Tongue (tissue), 2 donors: ENCODE data around the gene NPIPB2. TPM values are rescaled to one million over a fixed set of nuclear protein-coding genes. Genes with fewer than 3 reads are reported as not detected.
"Not testable (repeated sequence)": the region's sequence is repeated elsewhere in the genome, so short reads cannot be mapped to it uniquely, and the experiment has no call there.

Experiments used
- DNase-seq: peaks from one replicate; pipeline ENCODE4 v3.0.0-alpha.2; 2015
- total RNA-seq: library from RNA; depleted of rRNA; stranded (reverse); fragments of >200 nt; gene quantifications from one replicate; pipeline ENCODE4 v1.2.3, GENCODE V29; 2014

Gene NPIPB2
- total RNA-seq, 1 donor from 2014 or later = 7.0 TPM

DNA sequence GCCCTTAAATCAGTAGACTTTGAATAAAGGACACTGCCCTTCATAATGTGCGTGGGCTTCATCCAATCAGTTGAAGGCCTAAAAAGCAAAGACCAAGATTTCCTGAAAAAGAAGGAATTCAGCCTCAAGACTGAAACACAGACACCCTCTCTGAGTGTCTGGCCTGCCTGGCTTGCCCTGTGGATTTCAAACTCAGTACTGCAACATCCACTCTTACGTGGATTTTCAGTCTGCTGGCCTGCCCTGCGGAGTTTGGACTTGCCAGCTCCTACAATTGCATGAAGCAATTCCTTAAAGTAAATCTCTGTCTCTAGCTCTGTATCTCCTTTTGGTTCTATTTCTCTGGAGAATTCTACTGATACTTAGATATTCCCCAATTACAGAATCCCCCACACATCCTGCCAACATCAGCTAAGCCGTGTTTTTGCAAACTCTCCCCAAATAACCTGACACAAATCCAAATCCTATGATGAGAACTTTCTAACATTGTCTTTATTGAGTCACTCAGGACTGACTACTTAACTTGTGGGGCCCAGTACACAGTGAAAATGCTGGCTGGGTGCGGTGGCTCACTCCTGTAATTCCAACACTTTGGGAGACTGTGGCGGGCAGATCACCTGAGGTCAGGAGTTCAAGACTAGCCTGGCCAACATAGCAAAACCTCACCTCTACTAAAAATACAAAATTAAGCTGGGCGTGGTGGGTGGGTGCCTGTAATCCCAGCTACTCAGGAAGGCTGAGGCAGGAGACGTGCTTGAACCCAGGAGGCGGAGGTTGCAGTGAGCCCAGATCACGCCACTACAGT lies 15.9 kb upstream of the NPIPB2 start:
- no peak for DNase-seq

DNA sequence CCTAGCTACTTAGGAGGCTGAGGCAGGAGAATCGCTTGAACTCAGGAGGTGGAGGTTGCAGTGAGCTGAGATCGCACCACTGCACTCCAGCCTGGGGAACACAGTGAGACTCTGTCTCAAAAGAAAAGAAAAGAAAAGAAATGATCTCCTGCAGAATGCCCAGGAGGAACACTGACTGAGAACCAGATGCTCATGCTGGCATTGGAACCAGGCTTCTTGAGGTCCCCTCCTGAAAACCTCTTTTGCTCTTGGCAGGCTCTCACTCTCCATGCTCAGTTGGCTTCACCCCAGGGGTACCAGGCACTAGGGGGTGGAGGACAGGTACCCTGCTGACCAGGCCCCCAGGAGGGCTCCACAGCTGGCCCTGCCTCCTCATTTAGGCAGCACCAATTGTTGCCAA lies 14.7 kb upstream of the NPIPB2 start:
- no peak for DNase-seq

DNA sequence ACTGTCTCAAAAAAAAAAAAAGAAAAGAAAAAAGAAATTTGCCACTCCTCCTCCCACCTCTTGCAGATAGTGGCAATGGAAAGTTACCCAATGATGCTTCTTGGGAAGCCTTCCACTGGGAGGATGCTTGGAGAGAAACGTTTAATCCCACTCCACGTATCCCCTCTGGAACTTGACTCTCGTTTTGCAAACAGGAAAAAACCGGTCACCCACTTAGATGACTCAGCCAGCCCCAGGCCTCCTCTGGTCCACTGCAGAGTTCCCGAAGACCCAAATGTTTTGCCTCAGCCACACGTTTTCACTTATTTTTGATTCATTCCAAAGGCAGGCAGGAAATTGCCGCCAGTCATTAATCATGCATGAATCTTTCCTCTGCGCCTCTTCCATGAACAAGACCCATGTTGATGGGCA lies 13.9 kb upstream of the NPIPB2 start:
- no peak for DNase-seq

DNA sequence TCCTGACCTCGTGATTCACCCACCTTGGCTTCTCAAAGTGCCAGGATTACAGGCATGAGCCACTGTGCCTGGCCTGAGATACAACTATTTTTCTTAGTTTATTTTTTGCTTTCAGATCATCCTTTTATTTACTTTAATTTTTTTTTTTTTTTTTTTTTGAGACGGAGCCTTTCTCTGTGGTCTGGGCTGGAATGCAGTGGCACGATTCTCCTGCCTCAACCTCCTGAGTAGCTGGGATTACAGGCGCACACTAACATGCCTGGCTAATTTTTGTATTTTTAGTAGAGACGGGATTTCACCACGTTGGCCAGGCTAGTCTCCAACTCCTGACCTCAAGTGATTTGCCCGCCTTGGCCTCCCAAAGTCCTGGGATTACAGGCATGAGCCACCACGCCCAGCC lies 11.7 kb upstream of the NPIPB2 start:
- DNase-seq = not testable (repeated sequence)

DNA sequence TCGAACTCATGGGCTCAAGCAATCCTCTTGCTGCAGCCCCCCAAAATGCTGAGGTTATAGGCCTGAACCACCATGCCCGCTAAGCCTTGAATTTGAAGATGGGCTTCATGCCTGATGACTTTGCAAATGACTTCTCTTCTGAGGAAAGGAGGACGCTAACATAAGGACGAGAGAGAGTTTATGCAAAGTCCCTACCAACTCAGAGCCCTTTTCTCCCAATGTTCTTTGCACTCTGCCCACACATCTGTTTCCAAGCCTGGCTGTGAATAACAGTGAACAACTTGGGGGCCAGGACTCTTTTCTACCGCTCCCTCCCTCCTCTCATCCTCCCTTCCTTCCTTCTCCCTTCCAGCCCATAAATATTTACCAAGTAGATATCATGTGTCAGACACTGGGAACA lies 8.5 kb upstream of the NPIPB2 start:
- DNase-seq = no peak

DNA sequence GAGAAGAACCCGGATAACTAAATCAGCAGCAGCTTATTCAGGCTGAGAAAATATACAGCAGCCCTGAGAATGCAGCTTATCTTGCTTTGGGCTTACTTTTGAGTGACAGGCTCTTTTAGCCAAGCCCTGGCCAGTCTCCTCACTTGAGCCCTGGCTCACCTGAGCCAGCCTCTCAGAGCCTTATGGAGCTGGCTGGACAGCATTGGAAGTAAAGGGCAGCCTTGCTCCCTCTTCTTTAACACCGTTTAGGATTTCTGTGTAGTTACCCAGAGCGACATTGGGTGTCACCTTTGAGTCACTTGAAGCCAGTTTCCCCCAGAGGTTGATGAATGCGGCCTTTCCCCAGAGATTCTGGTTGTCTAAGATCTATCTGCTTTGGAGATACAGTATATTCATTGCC lies 7.7 kb upstream of the NPIPB2 start:
- peak; percentile 12 for DNase-seq

DNA sequence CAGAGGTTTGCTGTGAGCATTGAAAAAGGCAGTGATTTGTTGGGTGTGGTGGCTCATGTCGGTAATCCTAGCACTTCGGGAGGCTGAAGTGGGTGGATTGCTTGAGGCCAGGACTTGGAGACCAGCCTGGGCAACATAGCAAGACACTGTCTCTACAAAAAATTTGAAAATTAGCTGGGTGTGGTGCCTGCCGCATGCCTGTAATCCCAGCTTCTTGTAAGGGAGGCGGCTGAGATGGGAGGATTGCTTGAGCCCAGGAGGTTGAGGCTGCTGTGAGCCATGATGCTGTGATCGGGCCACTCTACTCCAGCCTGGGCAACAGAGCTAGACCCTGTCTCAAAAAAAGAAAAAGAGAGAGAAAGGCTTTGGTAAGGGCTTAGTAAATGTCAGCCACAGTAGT lies 7.0 kb upstream of the NPIPB2 start:
- DNase-seq = no peak

DNA sequence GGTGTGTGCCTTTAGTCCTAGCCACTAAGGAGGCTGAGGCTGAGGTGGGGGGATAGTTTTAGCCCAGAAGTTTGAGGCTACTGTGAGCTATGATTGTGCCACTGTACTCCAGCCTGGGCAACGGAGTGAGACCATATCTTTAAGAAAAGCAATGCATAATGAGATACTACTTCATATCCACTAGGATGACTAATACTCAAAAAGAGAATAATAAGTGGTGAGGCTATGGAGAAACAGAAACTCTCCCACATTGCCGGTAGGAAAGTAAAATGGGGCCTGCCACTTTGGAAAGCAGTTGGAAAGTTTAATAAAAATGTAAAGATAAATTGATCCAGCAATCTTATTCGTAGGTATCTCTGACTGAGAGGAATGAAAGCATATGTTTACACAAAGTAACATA lies 4.6 kb upstream of the NPIPB2 start:
- DNase-seq = no peak

DNA sequence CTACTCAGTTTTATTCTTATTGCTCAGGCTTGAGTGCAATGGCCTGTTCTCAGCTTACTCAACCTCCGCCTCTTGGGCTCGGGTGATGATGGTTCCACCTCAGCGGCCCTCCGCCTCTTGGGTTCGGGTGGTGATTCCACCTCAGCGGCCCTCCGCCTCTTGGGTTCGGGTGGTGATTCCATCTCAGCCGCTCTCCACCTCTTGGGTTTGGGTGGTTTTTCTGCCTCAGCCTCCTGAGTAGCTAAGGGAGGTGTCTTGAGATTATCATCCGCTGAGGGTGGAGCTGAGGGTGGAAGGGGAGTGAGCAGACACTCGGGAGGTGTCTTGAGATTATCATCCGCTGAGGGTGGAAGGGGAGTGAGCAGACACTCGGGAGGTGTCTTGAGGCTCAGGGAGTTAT lies 14.5 kb downstream of the NPIPB2 start:
- DNase-seq = not testable (repeated sequence)

DNA sequence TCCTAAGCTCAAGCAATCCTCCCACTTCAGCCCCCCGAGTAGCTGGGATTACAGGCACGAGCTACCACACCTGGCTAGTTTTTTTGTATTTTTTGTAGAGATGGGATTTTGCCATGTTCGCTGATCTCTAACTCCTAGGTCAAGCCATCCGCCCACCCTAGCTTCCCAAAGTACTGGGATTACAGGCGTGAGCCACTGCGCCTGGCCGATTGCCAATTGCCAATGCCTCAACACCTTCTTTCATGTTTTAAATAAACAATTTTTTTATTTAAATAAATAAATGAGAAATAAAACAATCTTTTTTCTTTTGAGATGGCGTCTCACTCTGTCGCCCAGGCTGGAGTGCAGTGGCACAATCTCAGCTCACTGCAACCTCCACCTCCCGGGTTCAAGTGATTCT lies 17.8 kb downstream of the NPIPB2 start:
- not testable (repeated sequence) for DNase-seq

DNA sequence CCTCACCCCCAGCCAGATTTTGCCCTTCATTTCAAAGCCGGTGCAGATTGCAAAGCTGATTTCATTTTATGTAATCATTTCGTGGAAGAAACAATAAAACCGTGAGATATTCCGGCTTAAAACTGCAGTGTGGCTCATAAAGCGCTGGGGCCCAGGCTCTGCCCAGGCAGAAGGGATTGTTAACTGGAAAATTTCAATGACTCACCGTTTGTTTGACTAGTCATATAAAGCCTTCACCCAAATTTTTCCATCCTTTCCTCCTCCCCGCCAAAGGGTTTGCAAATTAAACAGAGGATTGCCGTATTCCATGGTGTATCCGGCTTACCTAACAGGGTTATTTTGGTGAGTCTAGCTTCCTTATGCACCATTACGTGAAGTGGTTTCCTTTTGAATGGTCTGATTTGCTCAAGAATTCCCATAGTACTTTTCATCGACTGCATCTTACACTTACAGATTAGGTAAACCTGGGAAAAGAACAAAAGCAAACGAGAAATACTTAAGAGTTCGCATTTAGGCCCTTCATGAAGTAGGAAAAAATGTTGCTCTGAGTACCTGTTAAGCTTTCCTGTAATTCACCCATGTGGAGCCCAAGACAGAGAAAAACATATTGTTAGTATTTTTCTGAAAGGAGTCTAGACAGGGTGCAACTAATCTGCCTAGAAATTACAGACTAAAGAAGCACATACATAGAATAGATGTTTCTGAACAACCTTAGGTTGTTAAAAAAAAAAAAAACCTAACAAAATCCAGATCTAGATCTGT lies 25.1 kb downstream of the NPIPB2 start:
- DNase-seq = no peak

DNA sequence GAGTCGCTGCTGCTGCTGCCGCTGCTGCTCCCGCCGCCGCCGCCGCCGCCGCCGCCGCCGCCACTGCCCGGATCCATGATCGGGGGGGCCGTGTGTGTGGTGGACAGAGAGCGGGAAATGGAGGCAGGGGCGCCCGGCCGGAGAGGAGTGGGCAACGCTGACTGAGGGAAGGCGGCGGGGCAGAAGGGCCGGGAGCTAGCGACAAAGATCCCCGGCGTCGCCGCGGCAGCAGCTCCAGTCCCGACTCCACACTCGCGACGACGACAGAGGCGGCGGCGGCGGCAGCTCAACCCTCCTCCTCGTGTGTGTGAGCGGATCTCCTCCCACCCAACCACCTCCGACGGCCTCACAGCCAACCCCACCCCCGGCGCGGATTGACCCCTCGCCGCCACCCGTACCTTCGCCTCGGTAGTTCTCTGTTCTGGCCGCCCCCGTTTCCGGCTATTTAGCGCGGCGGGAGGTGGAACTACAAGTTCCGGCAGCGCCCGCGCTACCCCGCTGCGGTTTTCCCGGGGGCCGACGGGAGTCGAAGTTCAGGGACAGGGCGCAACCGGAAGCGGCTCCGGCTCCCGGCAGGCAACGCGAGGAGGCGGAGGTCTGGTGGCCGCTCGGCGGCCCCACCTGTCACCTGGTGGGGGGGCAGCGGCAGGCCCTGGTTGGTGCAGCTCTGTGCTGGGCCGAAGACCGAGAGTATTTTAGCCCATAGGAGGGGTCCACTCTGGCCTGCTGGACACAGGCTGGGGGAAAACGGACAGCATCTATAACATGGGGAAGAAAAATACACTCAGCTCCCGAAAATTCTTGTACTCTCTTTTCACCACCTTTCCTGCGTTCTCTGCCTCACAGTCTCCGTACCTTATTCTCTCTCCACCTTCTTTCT lies 26.0 kb downstream of the NPIPB2 start, which contains the start of gene GSPT1:
GSPT1 (minus strand) TSS at position 313 of the 880 bp plus-strand sequence; CDS start at position 77, 236 bp downstream.
- DNase-seq = peak; percentile 99

DNA sequence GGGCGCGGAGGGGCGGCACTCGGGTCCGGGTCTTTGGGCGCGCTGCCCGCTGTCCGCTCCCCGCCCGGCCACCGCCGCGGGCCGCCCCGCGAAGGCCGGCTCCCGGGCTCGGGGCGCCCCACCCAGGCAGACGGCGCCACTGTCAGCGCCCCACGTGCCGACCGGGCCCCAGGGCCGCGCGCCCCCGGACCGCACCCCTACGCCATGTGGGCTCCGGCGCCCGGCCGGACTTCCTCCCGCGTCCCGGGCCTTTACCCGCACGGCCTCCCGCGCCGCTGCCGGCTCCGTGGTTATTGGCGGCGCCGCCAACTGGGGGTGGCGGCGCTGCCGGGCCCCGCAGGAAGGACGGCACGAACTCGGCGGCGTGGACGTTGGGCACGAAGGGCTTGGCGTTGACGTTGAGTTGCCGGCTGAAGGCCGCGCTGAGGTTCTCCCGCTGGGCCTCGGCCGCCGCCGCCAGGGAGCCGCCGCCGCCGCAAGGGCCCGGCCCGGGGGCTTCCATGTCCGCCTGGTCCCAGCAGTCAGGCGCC lies 26.7 kb downstream of the NPIPB2 start:
- DNase-seq = peak; percentile 37

DNA sequence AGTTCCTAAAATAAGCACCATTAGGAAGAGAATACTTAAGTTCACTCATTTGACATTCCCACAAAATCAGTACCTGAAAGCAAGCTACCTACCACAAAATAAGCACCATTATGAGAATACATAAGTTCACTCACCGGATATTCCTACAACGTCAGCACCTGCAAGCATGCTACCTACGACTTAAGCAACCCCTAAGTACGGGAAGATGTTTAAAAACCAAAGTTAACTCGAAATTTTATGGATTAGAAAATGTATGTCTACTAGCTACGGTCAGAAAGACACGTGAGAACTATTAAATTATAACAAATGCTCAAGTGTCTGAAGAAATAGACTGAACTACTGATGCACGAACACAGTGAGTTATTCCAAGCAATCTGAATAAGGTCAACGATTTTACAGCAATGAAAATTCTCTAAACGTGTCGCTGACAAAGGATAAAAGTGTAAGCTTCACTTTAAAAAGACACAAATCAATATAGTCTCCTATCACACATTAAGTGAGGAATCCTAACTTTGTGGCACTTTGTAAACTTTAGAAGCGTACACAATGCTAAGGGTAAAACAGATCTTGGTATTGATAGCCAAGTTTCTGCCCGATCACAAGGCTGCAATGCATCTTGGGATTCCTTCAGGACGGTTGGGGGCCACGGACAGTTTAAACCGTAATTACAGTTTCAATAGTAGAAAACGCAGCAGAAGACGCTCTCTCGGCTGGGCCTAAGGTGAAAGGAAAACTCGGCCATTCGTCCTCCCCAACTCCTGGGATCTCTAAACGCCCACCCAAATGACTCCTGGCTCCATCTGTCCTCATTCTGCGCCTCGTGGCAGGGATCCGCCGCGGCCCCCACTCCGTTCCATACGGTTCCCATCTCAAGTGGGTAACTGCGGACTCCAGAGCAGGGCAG lies 27.4 kb downstream of the NPIPB2 start:
- DNase-seq = peak; percentile 45

DNA sequence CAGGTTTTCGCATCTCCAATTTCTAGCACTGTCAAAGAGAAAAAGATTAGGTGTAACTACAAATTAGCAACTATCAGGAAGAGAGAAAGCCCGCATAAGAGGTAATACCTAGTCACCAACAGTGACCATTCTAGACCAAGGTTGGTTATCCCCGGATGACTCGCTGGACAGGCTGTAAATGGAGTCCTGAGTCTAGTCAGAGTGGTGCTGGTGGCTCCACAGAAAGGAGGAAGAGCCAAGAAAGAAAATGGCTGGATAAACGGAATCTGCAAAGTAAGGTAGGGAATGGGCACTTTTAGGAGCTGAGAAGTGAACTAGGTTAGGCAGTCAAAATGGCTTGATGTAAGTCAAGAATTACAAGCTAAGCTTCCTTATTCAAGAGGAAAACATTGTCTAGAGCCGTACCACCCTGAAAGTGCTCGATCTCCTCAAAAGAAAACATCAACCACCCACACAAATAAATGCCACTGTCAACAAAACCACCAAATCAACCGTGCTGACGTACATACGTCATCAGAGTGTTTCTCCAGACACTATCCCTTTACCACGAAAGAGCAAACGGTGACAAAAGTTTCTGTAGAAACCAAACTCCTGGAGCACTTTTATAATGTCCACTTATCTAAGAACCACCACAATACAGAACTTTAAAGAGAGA lies 28.3 kb downstream of the NPIPB2 start:
- no peak for DNase-seq

DNA sequence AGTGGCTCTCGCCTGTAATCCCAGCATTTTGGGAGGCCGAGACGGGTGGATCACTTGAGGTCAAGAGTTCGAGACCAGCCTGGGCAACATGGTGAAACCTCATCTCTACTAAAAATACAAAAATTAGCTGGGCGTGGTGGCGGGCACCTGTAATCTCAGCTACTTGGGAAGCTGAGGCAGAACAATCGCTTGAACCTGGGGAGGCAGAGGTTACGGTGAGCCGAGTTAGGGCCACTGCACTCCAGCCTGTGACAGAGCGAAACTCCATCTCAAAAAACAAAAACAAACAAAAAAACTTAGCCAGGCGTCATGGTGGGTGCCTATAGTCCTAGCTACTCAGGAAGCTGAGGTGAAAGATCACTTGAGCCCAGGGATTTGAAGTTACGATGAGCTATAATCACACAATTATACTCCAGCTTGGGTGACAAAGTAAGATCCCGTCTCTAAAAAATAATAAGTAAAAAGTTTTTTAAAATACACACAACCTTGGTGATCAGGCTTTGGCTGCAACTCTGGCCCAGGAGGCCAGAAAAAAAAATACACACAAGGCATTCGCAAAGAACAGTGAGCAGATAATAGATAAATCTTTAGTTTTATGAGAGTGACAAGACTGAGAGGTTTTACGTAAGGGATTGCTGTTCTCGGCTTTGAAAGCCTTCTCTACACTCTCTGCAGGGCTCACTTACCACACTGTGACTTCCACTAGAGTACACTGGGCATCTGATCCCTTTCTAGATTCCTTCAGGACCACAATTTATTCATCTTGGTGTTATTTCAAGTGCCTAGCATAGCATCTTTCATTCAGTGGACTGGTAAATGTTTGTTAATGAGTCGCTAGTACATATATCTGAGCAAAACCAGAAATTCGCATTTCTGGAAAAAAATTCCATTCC lies 31.9 kb downstream of the NPIPB2 start:
- DNase-seq = no peak

DNA sequence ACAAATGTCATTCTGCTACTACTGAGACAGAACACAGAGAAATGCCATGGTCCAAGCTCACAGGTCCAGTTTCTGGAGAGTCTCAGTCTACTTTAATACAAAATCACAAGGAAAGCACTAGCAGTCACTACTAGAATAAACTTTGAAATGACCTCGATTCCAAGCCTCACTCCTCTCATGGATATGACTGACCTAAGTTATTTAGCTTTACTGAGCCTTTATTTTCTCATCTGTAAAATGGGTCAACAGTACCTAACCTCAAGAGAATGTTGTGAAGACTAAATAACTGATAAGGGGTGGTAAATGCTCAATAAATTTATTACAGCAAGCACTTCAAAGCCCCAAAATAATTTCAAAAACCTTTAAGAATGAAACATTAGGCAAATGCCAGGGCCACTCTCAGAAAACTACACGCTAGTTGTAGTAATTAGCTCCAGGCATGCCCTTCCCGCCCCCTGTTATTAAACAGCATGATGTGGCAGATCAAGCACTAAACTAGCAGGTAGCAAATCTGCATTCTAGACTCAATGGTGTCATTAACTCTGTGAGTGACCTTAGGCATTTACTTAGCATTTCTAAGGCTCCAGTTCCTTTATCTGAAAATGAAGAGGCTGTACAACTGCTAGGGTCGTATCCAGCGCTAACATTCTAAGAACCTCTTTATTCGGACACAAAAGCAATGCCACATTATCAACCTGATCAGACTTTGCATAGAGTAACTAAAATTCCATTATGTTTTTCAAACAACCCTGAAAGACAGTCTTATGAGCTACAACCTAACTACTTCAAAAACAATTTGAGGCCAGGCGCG lies 34.5 kb downstream of the NPIPB2 start:
- no peak for DNase-seq

DNA sequence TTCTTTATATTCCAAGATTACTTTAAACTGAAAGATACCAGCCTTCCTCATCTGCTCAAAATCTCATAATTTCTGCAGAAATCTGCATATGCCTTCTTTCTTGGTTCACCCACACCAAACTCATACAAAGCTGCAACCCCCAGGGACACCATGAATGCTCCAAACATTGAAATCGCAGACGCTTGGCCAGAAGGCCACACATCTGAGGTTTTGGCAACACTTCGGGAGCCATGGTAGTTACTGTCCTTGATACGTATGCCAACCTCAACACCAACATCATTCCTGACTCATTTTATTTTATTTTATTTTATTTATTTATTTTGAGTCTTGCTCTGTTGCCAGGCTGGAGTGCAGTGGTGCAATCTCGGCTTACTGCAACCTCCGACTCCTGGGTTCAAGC lies 37.9 kb downstream of the NPIPB2 start:
- no peak for DNase-seq

DNA sequence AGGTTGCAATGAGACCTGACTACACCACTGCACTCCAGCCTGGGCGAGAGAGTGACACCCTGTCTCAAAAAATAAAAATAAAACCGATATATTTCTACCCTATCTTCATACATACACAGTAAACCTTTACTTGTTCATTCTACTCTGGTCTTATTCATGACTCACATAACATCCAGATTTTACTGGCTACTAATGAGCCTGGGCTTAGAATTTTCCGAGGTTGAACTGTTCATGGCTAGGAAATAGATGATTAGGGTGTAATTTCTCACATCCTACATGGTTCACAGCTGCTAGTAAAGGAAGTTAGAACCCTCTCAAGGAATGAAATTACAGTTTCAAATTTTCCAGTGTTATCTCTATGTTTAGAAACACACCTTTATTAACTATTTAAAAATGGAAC lies 40.8 kb downstream of the NPIPB2 start:
- no peak for DNase-seq
